A549 (cell line): ENCODE results near the gene MFN2.

Source experiments
- BHLHE40 ChIP-seq: IDR thresholded peaks from 2 replicates; pipeline ENCODE4 v1.6.1; 2012; ENCODE audit warnings: low read depth, low read length, inconsistent platforms
- E2F6 ChIP-seq: IDR thresholded peaks from 2 replicates; pipeline ENCODE4 v1.6.1; 2012; ENCODE audit warnings: low read depth, borderline replicate concordance
- HOXA7 ChIP-seq: fragments of 250-450 bp; sonication (Bioruptor Pico); IDR thresholded peaks from 2 replicates; pipeline ENCODE4 v1.5.0; 2020; ENCODE audit warnings: mild to moderate bottlenecking, moderate library complexity
- JUNB ChIP-seq: fragments of >200 bp; sonication (Bioruptor Twin); formaldehyde crosslinking; IDR thresholded peaks from 2 replicates; pipeline ENCODE4 v1.6.1; 2016
- MYC ChIP-seq: IDR thresholded peaks from 2 replicates; pipeline ENCODE4 v1.6.1; 2012; ENCODE audit warnings: mild to moderate bottlenecking, inconsistent platforms, low read length, improper control_type of control experiment, borderline replicate concordance
- POLR2A ChIP-seq: IDR thresholded peaks from 2 replicates; pipeline ENCODE4 v1.6.1; 2012; ENCODE audit warnings: mild to moderate bottlenecking, low read length
- POLR2AphosphoS2 ChIP-seq: conservative IDR thresholded peaks from 2 replicates; pipeline ENCODE4 v1.6.1; 2012; ENCODE audit warnings: low read length, improper control_type of control experiment, inconsistent platforms
- RAD21 ChIP-seq, 2 experiments: fragments of >200 bp in 1 of 2; sonication (Bioruptor Twin) in 1 of 2; formaldehyde crosslinking in 1 of 2; IDR thresholded peaks in 1 of 2; conservative IDR thresholded peaks in 1 of 2; 2 replicates in 1 of 2; 3 replicates in 1 of 2; pipeline ENCODE4 v1.6.1; 2012 to 2018; ENCODE audit warnings: inconsistent platforms in 1 of 2
- SREBF2 ChIP-seq: fragments of 450-650 bp; IDR thresholded peaks from 2 replicates; pipeline ENCODE4 v1.6.1; 2014; ENCODE audit warnings: mild to moderate bottlenecking, moderate library complexity

GRCh38 chr1:11998636-11999035, 18.4 kb downstream of the MFN2 start:
- TF ChIP-seq BHLHE40 (no peak), HOXA7 (CRISPR knock-in tag) (no peak), POLR2AphosphoS2 (no peak), POLR2A (no peak), E2F6 (no peak), JUNB (no peak), RAD21 (conservative IDR thresholded peaks at IDR 0.05 in 1 of 2, IDR thresholded peaks at IDR 0.05 in 1 of 2) (no peak), MYC (no peak), SREBF2 (no peak)
